A673 (cell line): ENCODE data around the gene TWNK.

ENCODE experiments used
- EZH2 ChIP-seq: fragments of 200-600 bp; sonication (generic); IDR thresholded peaks from 2 replicates; pipeline ENCODE4 v1.6.1; 2017; ENCODE audit warnings: borderline replicate concordance, low read depth, mild to moderate bottlenecking, mixed read lengths, antibody characterized with exemption, low read length; ENCODE audit not compliant: poor library complexity, severe bottlenecking
- TF ChIP-seq, protein P1 (sequence below): fragments of 300-800, 200-600 bp; sonication (generic); conservative IDR thresholded peaks from 2 replicates; pipeline ENCODE4 v1.5.1; 2017; ENCODE audit warnings: low read depth, mild to moderate bottlenecking, antibody characterized with exemption, low read length, moderate library complexity, mixed read lengths

DNA sequence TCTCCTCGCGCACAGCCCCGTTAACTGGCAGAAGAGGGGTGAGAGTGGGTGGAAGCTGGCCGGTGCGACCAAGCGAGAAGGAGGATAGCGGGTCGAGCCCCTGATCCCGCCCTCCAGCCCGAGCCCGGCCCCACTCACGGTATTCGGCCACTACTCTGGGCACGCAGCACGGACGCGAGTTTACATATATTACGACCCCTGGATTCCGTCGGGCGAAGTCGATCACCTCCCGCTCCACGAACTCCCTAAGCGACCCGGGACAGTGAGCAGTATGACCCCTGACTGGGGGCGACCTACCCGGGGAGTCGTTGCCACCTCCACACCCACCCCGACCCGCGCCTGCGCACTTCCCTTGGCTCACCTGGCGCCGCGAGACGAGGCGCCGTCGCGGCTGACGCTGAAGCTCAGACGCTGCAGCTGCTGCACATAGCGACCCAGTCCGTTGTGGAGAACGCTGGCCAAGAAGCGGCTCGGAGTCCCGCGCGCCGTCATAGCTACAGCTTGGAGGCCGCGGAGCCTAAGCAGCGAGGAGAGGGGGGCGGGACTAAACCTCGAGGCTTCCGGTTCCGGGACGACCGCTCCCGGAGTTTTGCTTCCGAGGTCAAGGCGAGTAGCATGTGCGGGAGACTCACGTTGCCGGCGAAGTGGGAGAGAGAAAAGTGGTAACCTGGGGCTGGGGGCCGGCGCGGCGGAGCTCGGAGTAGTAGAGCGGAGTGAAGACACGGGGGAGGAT is at the start of gene TWNK, which contains the start of gene MRPL43:
- TF ChIP-seq, protein P1, sequence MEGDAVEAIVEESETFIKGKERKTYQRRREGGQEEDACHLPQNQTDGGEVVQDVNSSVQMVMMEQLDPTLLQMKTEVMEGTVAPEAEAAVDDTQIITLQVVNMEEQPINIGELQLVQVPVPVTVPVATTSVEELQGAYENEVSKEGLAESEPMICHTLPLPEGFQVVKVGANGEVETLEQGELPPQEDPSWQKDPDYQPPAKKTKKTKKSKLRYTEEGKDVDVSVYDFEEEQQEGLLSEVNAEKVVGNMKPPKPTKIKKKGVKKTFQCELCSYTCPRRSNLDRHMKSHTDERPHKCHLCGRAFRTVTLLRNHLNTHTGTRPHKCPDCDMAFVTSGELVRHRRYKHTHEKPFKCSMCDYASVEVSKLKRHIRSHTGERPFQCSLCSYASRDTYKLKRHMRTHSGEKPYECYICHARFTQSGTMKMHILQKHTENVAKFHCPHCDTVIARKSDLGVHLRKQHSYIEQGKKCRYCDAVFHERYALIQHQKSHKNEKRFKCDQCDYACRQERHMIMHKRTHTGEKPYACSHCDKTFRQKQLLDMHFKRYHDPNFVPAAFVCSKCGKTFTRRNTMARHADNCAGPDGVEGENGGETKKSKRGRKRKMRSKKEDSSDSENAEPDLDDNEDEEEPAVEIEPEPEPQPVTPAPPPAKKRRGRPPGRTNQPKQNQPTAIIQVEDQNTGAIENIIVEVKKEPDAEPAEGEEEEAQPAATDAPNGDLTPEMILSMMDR = no peak
- TF ChIP-seq EZH2 = no peak
